ENCODE results near the gene SLC26A6. TPM values are rescaled to one million over a fixed set of nuclear protein-coding genes. Genes with fewer than 3 reads are reported as not detected.

The SLC26A6 gene
- total and polyA plus RNA-seq, 11 donors, result 6.7 to 14.6 (median 9.9) TPM

DNA sequence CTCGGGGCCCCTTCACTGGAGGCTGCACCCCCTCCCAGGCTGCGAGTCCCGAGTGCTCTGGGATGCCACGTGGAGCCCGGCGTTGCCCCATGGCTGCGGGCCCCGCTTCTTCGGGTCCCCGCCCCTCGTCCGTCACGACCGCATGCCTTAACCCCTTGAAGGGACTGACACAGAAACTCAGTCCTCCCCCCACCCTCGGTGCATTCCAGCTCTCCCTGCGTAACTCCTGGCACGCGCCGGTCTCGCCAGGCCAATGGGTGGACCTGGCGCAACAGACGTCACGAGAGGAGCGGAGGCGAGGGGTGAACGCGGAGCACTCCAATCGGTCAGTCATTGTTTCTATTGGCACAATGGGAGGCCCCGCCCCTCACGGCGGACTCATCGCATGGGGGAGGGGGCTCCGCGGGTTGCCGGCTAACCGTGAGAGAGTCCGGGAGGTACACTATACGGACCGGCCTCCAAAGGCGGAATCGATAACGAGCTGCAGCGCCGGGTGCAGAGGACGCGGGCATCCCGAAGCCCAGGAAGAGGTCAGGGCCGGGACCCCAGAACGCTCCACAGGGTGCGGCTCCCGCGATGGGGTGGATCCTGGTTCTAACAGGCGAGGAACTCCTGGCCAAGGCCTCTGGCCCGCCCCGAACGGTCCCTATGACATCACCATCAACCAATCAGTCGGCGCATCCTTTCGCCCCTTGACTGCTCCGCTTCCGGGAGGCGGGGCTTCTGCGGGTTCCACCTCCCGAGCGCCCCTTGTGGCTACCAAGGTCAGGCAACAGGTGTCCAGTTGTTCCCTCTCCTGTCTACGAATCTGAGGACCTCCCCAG lies 28.4 kb upstream of the SLC26A6 start:
- DNase-seq (peak; percentile 90 to 92 (median 90)), ATAC-seq (peak; percentile 86 to 93 (median 89))
- peaks cover 0 to 33% (median 6%) of the 10 kb centered on the region in 9 donors for H3K27me3 ChIP-seq
- peak overlapping the region in 9 of 12 donors; percentile 42 to 89 (median 71) for H3K27ac ChIP-seq
- TF ChIP-seq, protein P1, sequence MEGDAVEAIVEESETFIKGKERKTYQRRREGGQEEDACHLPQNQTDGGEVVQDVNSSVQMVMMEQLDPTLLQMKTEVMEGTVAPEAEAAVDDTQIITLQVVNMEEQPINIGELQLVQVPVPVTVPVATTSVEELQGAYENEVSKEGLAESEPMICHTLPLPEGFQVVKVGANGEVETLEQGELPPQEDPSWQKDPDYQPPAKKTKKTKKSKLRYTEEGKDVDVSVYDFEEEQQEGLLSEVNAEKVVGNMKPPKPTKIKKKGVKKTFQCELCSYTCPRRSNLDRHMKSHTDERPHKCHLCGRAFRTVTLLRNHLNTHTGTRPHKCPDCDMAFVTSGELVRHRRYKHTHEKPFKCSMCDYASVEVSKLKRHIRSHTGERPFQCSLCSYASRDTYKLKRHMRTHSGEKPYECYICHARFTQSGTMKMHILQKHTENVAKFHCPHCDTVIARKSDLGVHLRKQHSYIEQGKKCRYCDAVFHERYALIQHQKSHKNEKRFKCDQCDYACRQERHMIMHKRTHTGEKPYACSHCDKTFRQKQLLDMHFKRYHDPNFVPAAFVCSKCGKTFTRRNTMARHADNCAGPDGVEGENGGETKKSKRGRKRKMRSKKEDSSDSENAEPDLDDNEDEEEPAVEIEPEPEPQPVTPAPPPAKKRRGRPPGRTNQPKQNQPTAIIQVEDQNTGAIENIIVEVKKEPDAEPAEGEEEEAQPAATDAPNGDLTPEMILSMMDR (IDR thresholded peaks at IDR 0.05), result peak; percentile 28 to 79 (median 68)
- peak in 1 of 2 donors; percentile 32 for TF ChIP-seq POLR2A (IDR thresholded peaks at IDR 0.05)
- H3K4me3 ChIP-seq, result peak overlapping the region; percentile 20 to 69 (median 58)
- H3K4me1 ChIP-seq, result peaks cover 0 to 33% (median 14%) of the 10 kb centered on the region in 12 donors
- intact Hi-C loops (cut with DNase I), result no loop called here
- 1% methylated on average over 48 to 66 of the region's 66 CpGs for WGBS, 4 donors
- H3K9me3 ChIP-seq, result no peaks in the 10 kb centered on the region
- H3K36me3 ChIP-seq, result peaks cover 0 to 6% (median 0%) of the 10 kb centered on the region in 9 donors

DNA sequence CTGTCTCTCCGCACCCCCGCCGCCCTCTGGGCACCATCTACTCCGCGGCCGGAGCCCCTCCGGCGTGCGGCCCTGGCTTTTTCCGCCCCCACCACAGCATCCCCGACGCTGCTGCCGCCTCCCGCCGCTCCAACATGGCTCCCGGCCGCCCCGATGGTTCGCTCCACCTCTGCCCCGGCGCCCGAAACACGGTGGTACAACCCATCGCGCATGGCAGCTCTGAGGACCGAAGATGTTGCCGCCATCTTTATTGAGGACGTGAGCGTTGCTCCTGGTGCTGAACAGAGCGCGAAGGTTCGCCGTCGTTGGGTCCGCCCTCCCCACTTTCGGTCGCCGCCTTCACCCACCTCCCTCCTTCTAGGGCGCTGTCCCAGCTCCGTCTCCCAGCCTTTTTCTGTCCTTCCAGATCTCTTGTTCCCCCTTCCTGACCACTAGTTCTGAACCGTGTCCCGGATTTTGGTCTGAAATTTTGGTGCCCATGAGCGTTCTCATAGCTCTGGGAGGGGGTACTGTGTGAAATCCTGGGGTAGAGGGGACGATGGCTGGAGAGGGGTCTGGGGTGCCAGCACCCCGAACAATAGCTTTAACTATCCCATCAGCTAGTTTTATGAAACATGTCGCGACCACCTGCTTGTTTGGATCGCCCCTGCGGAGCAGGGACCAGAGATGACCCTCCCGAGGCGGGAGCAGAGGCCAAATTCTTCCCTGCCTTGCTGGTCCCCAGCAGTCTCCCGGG lies 27.7 kb upstream of the SLC26A6 start, which contains the start of gene CELSR3:
Gene CELSR3 (minus strand): TSS at position 134 of the 736 bp plus-strand sequence. CDS start 252 bp downstream, outside the sequence.
- Histone ChIP-seq H3K36me3 (peaks cover 0 to 6% (median 0%) of the 10 kb centered on the region in 9 donors), H3K27me3 (peaks cover 0 to 33% (median 6%) of the 10 kb centered on the region in 9 donors), H3K4me1 (peaks cover 0 to 33% (median 14%) of the 10 kb centered on the region in 12 donors), H3K9me3 (no peaks in the 10 kb centered on the region), H3K4me3 (peak within 1 kb of the TSS; percentile 20 to 69 (median 58)), H3K27ac (peak within 1 kb of the TSS in 9 of 12 donors; percentile 42 to 89 (median 71))
- no peak for TF ChIP-seq POLR2A (IDR thresholded peaks at IDR 0.05)
- TF ChIP-seq, protein P1 (IDR thresholded peaks at IDR 0.05), result no peak
- DNase-seq, result peak in 3 of 5 donors; percentile 37 to 73 (median 67)
- ATAC-seq, result peak; percentile 18 to 63 (median 49)
- 1 to 2% (median 1%) methylated on average over 27 to 52 of the region's 52 CpGs for WGBS, 4 donors
- intact Hi-C loops (cut with DNase I), result no loop called here

DNA sequence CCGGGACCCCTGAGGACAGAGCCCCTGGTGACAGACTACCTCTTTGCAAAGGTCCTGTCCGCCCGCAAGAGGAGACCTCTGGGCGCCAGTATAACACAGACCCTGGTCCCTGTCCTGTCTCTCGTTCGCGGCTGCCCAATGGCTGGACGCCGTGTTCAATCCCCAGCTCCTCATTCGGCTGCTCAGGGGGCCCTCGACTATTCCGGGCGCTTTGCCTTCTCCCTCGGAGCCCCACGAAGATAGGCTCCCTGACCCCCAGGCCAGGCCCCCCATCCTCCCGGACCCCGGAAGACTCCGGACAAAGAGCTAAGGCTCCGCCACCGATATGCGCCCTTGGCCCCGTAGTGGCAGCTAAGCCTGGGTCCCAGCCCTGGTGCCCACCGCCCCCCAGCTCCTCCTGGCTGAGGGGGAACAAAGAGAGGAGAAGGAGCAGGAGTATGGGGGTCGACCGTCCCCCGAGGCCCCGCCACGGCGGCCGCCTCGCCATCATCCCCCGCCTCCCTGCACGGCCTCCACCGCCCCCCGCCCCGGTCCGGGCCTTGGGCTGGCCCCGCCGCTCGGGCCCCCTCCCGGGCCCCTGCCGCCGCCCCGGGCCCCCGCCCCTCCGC lies 27.0 kb upstream of the SLC26A6 start:
- Histone ChIP-seq H3K4me1 (peaks cover 0 to 33% (median 14%) of the 10 kb centered on the region in 12 donors), H3K4me3 (peak overlapping the region in 7 of 12 donors; percentile 4 to 68 (median 60)), H3K27me3 (peaks cover 0 to 33% (median 6%) of the 10 kb centered on the region in 9 donors), H3K27ac (no peak overlapping the region), H3K9me3 (no peaks in the 10 kb centered on the region), H3K36me3 (peaks cover 0 to 6% (median 0%) of the 10 kb centered on the region in 9 donors)
- ATAC-seq (no peak), DNase-seq (no peak)
- TF ChIP-seq POLR2A (IDR thresholded peaks at IDR 0.05), result no peak
- TF ChIP-seq, protein P1 (IDR thresholded peaks at IDR 0.05), result no peak
- 2 to 5% (median 3%) methylated on average over 16 to 46 of the region's 46 CpGs for WGBS, 4 donors
- intact Hi-C loops (cut with DNase I), result no loop called here
